Vagina (tissue), 2 donors: ENCODE measurements around the gene MBP.

Source experiments
- CTCF ChIP-seq, 3 experiments: fragments of 450-650 bp in 2 of 3; fragments of 200-600 bp in 1 of 3; sonication (generic) in 1 of 3; IDR thresholded peaks; one replicate each; pipeline ENCODE4 v1.5.1; 2017 to 2019; ENCODE audit warnings: antibody characterized with exemption in 3 of 3, mild to moderate bottlenecking in 2 of 3, moderate library complexity in 2 of 3
- POLR2A ChIP-seq, 2 donors: fragments of 450-650 bp; IDR thresholded peaks; one replicate each; pipeline ENCODE4 v1.6.1; 2017; ENCODE audit warnings: antibody characterized with exemption in 2 of 2, mild to moderate bottlenecking in 2 of 2, moderate library complexity in 2 of 2

- TF ChIP-seq CTCF (IDR thresholded peaks at IDR 0.05) (no peak), POLR2A (IDR thresholded peaks at IDR 0.05) (no peak)
Observed at GRCh38 chr18:77136871-77137665, 4.5 kb upstream of the MBP start.
